ENCODE results near the gene CDC42SE2. TPM values are rescaled to one million over a fixed set of nuclear protein-coding genes. Genes with fewer than 3 reads are reported as not detected.

The CDC42SE2 gene
- polyA plus RNA-seq, 3 donors = 34.4 to 135 (median 92.6) TPM

GRCh38 chr5:131406076-131406475 is 142.2 kb downstream of the CDC42SE2 start:
- H3K9ac ChIP-seq (ENCODE audit: insufficient read depth, low read length, poor library complexity, severe bottlenecking) = no peak overlapping the region
- Mint-ChIP-seq H3K27ac (peak overlapping the region in 2 of 7 donors; percentile 28 to 55), H3K4me3 (no peak overlapping the region), H3K36me3 (peaks cover 38 to 67% of the 10 kb centered on the region in 2 donors), H3K27me3 (ENCODE audit: low read depth in 3 of 3) (peaks cover 0 to 1% (median 0%) of the 10 kb centered on the region in 3 donors), H3K9me3 (peaks cover 11 to 22% (median 17%) of the 10 kb centered on the region in 7 donors), H3K4me1 (no peaks in the 10 kb centered on the region)
- no peaks in the 10 kb centered on the region for H3K27me3 ChIP-seq (ENCODE audit: control insufficient read depth in 2 of 2, insufficient read depth in 2 of 2, low read length in 2 of 2)
- peaks cover 11 to 20% of the 10 kb centered on the region in 2 donors for H3K9me3 ChIP-seq (replicated peaks in 1 of 2; ENCODE audit: control insufficient read depth in 1 of 2, insufficient read depth in 1 of 2, low read length in 2 of 2)
- H2AFZ ChIP-seq (ENCODE audit: insufficient read depth, low read depth, low read length, poor library complexity, severe bottlenecking) = no peak overlapping the region
- no peak overlapping the region for H3K27ac ChIP-seq (ENCODE audit: low read depth in 1 of 2, low read length in 2 of 2)
- no peaks in the 10 kb centered on the region for H3K79me2 ChIP-seq (ENCODE audit: insufficient read depth, low read length)
- DNase-seq = no peak
- no peaks in the 10 kb centered on the region for H4K20me1 ChIP-seq (ENCODE audit: insufficient read depth, low read length)
- H3K4me3 ChIP-seq (replicated peaks in 1 of 3; ENCODE audit: low read depth in 2 of 3, low read length in 3 of 3) = no peak overlapping the region
- no peak overlapping the region for H3K4me2 ChIP-seq (replicated peaks; ENCODE audit: extremely low read depth, low read length, poor library complexity, severe bottlenecking)
- H3K36me3 ChIP-seq (replicated peaks in 1 of 2; ENCODE audit: control insufficient read depth in 1 of 2, insufficient read depth in 2 of 2, low read length in 2 of 2) = peaks cover 13 to 28% of the 10 kb centered on the region in 2 donors
- no peaks in the 10 kb centered on the region for H3K4me1 ChIP-seq (ENCODE audit: control insufficient read depth in 1 of 2, insufficient read depth in 2 of 2, low read length in 2 of 2)
- TF ChIP-seq CTCF (IDR thresholded peaks at IDR 0.05) = no peak
- intact Hi-C loops (cut with micrococcal nuclease) = no loop called here
- no CpG with 5 or more reads among the region's 2 CpGs for WGBS (ENCODE audit: insufficient coverage)

- TF ChIP-seq CTCF (IDR thresholded peaks at IDR 0.05) = no peak
- no peak overlapping the region for H3K27ac ChIP-seq (ENCODE audit: low read depth in 1 of 2, low read length in 2 of 2)
- no peak overlapping the region for H3K4me3 ChIP-seq (replicated peaks in 1 of 3; ENCODE audit: low read depth in 2 of 3, low read length in 3 of 3)
- DNase-seq = peak in 1 of 3 donors; percentile 7
- H3K79me2 ChIP-seq (ENCODE audit: insufficient read depth, low read length) = no peaks in the 10 kb centered on the region
- H3K27me3 ChIP-seq (ENCODE audit: control insufficient read depth in 2 of 2, insufficient read depth in 2 of 2, low read length in 2 of 2) = no peaks in the 10 kb centered on the region
- H3K4me1 Mint-ChIP-seq = no peaks in the 10 kb centered on the region
- peaks cover 3 to 10% of the 10 kb centered on the region in 2 donors for H3K9me3 ChIP-seq (replicated peaks in 1 of 2; ENCODE audit: control insufficient read depth in 1 of 2, insufficient read depth in 1 of 2, low read length in 2 of 2)
- peaks cover 38 to 66% of the 10 kb centered on the region in 2 donors for H3K36me3 Mint-ChIP-seq
- H3K4me3 Mint-ChIP-seq = no peak overlapping the region
- no peak overlapping the region for H3K9ac ChIP-seq (ENCODE audit: insufficient read depth, low read length, poor library complexity, severe bottlenecking)
- peak overlapping the region in 2 of 7 donors; percentile 11 to 59 for H3K27ac Mint-ChIP-seq
- H3K4me2 ChIP-seq (replicated peaks; ENCODE audit: extremely low read depth, low read length, poor library complexity, severe bottlenecking) = no peak overlapping the region
- H3K36me3 ChIP-seq (replicated peaks in 1 of 2; ENCODE audit: control insufficient read depth in 1 of 2, insufficient read depth in 2 of 2, low read length in 2 of 2) = peaks cover 13 to 17% of the 10 kb centered on the region in 2 donors
- no peak overlapping the region for H2AFZ ChIP-seq (ENCODE audit: insufficient read depth, low read depth, low read length, poor library complexity, severe bottlenecking)
- no peaks in the 10 kb centered on the region for H4K20me1 ChIP-seq (ENCODE audit: insufficient read depth, low read length)
- peaks cover 0 to 1% (median 0%) of the 10 kb centered on the region in 3 donors for H3K27me3 Mint-ChIP-seq (ENCODE audit: low read depth in 3 of 3)
- intact Hi-C loops (cut with micrococcal nuclease) = no loop called here
- H3K9me3 Mint-ChIP-seq = peaks cover 6 to 13% (median 7%) of the 10 kb centered on the region in 7 donors
- 83% methylated on average over 1 of the region's 6 CpGs for WGBS (ENCODE audit: insufficient coverage)
- H3K4me1 ChIP-seq (ENCODE audit: control insufficient read depth in 1 of 2, insufficient read depth in 2 of 2, low read length in 2 of 2) = no peaks in the 10 kb centered on the region
Observed at GRCh38 chr5:131406975-131407638, 143.3 kb downstream of the CDC42SE2 start.
